CD14-positive monocyte (primary cell): ENCODE measurements around the gene CAMTA1. TPM values are rescaled to one million over a fixed set of nuclear protein-coding genes. Genes with fewer than 3 reads are reported as not detected.

Experiments used
- DNase-seq, 3 donors: peaks; one replicate each; pipeline ENCODE4 v3.0.0-alpha.2; 2011 to 2022
- H2AFZ ChIP-seq: 2 replicates; pipeline ENCODE4 v1.6.0; 2012; ENCODE audit warnings: mild to moderate bottlenecking, low read depth, low read length, inconsistent platforms; ENCODE audit not compliant: insufficient read depth, poor library complexity, severe bottlenecking
- H3K27ac ChIP-seq, 2 donors: 1 replicate in 1 of 2; 2 replicates in 1 of 2; pipeline ENCODE4 v1.5.1; 2012 to 2013; ENCODE audit warnings: low read length in 2 of 2, control low read depth in 1 of 2, inconsistent platforms in 1 of 2, low read depth in 1 of 2, mild to moderate bottlenecking in 1 of 2
- H3K27me3 ChIP-seq, 2 donors: one replicate each; pipeline versions ENCODE4 v1.6.0 to v1.6.1; 2011 to 2013; ENCODE audit warnings: low read length in 2 of 2; ENCODE audit not compliant: control insufficient read depth in 2 of 2, insufficient read depth in 2 of 2
- H3K36me3 ChIP-seq, 2 donors: replicated peaks in 1 of 2; 1 replicate in 1 of 2; 2 replicates in 1 of 2; pipeline versions ENCODE4 v1.5.1 to v1.6.1; 2012 to 2013; ENCODE audit warnings: low read length in 2 of 2, control low read depth in 1 of 2, inconsistent platforms in 1 of 2, mild to moderate bottlenecking in 1 of 2; ENCODE audit not compliant: insufficient read depth in 2 of 2, control insufficient read depth in 1 of 2
- H3K4me1 ChIP-seq, 2 donors: 1 replicate in 1 of 2; 2 replicates in 1 of 2; pipeline versions ENCODE4 v1.5.1 to v1.6.1; 2012 to 2013; ENCODE audit warnings: low read length in 2 of 2, control low read depth in 1 of 2, inconsistent platforms in 1 of 2, mild to moderate bottlenecking in 1 of 2, moderate library complexity in 1 of 2; ENCODE audit not compliant: insufficient read depth in 2 of 2, control insufficient read depth in 1 of 2
- H3K4me2 ChIP-seq: replicated peaks from 2 replicates; pipeline ENCODE3; 2012; ENCODE audit warnings: low read length, moderate library complexity, mild to moderate bottlenecking; ENCODE audit not compliant: poor library complexity, severe bottlenecking; ENCODE audit errors: extremely low read depth
- H3K4me3 ChIP-seq, 3 experiments: fragments of 200-600 bp in 1 of 3; sonication (generic) in 1 of 3; replicated peaks in 1 of 3; 1 replicate in 2 of 3; 2 replicates in 1 of 3; pipeline ENCODE4 v1.5.1; 2011 to 2013; ENCODE audit warnings: low read length in 3 of 3, mild to moderate bottlenecking in 3 of 3, control low read depth in 2 of 3, low read depth in 2 of 3, inconsistent platforms in 1 of 3, moderate library complexity in 1 of 3
- H3K79me2 ChIP-seq: 2 replicates; pipeline ENCODE4 v1.6.0; 2012; ENCODE audit warnings: mild to moderate bottlenecking, control low read depth, inconsistent platforms, low read length, moderate library complexity; ENCODE audit not compliant: insufficient read depth
- H3K9ac ChIP-seq: 2 replicates; pipeline ENCODE4 v1.6.0; 2017; ENCODE audit warnings: low read length, mild to moderate bottlenecking; ENCODE audit not compliant: insufficient read depth, poor library complexity, severe bottlenecking
- H3K9me3 ChIP-seq, 2 donors: replicated peaks in 1 of 2; 1 replicate in 1 of 2; 2 replicates in 1 of 2; pipeline versions ENCODE4 v1.5.1 to v1.6.1; 2012 to 2013; ENCODE audit warnings: low read length in 2 of 2, control low read depth in 1 of 2; ENCODE audit not compliant: control insufficient read depth in 1 of 2, insufficient read depth in 1 of 2
- H4K20me1 ChIP-seq: 2 replicates; pipeline ENCODE4 v1.6.0; 2012; ENCODE audit warnings: mild to moderate bottlenecking, low read length, control low read depth, moderate library complexity; ENCODE audit not compliant: insufficient read depth
- H3K27ac Mint-ChIP-seq, 7 donors: one replicate each; pipeline ENCODE4 v1.8.0; 2020; ENCODE audit warnings: mild to moderate bottlenecking in 7 of 7, mixed read lengths in 7 of 7, moderate library complexity in 6 of 7, inconsistent platforms in 2 of 7
- H3K27me3 Mint-ChIP-seq, 3 donors: one replicate each; pipeline ENCODE4 v1.8.0; 2021 to 2022; ENCODE audit warnings: low read depth in 3 of 3, mild to moderate bottlenecking in 3 of 3, mixed read lengths in 3 of 3, moderate library complexity in 3 of 3, inconsistent platforms in 1 of 3
- H3K36me3 Mint-ChIP-seq, 2 donors: one replicate each; pipeline ENCODE4 v1.8.0; 2020; ENCODE audit warnings: mixed read lengths in 2 of 2, inconsistent platforms in 1 of 2, mild to moderate bottlenecking in 1 of 2
- H3K4me1 Mint-ChIP-seq: one replicate; pipeline ENCODE4 v1.8.0; 2020; ENCODE audit warnings: mild to moderate bottlenecking, mixed read lengths
- H3K4me3 Mint-ChIP-seq, 2 donors: one replicate each; pipeline ENCODE4 v1.8.0; 2020; ENCODE audit warnings: mild to moderate bottlenecking in 2 of 2, mixed read lengths in 2 of 2, moderate library complexity in 1 of 2
- H3K9me3 Mint-ChIP-seq, 7 donors: one replicate each; pipeline ENCODE4 v1.8.0; 2020 to 2022; ENCODE audit warnings: mixed read lengths in 7 of 7, mild to moderate bottlenecking in 6 of 7, moderate library complexity in 6 of 7, inconsistent platforms in 2 of 7
- WGBS: methylation state at CpG from one replicate; pipeline ENCODE4 v1.1.5; 2013; ENCODE audit warnings: missing lambda C conversion rate; ENCODE audit not compliant: insufficient coverage; 5-methylcytosine and 5-hydroxymethylcytosine counted together
- intact Hi-C, 2 donors: fragments of 100-400 bp; cut with micrococcal nuclease; formaldehyde crosslinking; loops; one replicate each; pipeline versions ENCODE4 v1.15.0 to v1.15.1; 2023
- polyA plus RNA-seq, 3 donors: library from polyadenylated mRNA; depleted of rRNA in 1 of 3; unstranded in 2 of 3; stranded (reverse) in 1 of 3; fragments of 300-500 nt in 2 of 3; fragments of >200 nt in 1 of 3; fragmentation: Illumina TruSeq in 2 of 3; gene quantifications; 1 replicate in 2 of 3; 2 replicates in 1 of 3; pipeline ENCODE4 v1.2.3, GENCODE V29; 2012 to 2021
- TF ChIP-seq, protein P1 (sequence below): fragments of 200-600 bp; IDR thresholded peaks from one replicate; pipeline ENCODE4 v1.8.0; 2022; ENCODE audit warnings: antibody characterized with exemption, mild to moderate bottlenecking

Gene CAMTA1
- polyA plus RNA-seq, 3 donors = 52.0 to 89.6 (median 78.3) TPM

DNA sequence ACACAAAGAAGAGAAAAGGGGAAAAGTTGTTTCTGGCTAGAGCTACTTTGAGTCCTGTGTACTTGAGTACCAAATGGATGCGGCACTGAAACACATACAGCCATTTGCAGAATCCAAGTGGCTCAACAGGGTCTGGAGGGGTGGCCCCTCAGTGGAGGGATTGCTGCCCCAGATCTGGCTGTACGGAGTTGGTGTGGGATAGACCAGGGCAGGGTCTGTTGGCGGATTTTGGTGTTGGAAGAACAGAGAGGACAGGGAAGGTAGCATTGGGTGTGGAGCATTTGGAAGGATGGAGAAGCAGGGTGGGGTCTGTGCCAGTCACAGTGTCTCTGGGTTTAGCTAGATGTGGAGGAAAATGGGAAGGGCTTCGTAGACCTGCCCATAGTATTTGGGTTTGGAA is 220.5 kb downstream of the CAMTA1 start:
- no peak overlapping the region for H3K9ac ChIP-seq
- H3K4me3 ChIP-seq = no peak overlapping the region
- Mint-ChIP-seq H3K27me3 (peaks cover 0 to 4% (median 0%) of the 10 kb centered on the region in 3 donors), H3K27ac (no peak overlapping the region), H3K4me1 (no peaks in the 10 kb centered on the region), H3K4me3 (no peak overlapping the region), H3K9me3 (no peaks in the 10 kb centered on the region), H3K36me3 (no peaks in the 10 kb centered on the region)
- H3K27me3 ChIP-seq = no peaks in the 10 kb centered on the region
- H2AFZ ChIP-seq = no peak overlapping the region
- H3K4me2 ChIP-seq = no peak overlapping the region
- TF ChIP-seq, protein P1, sequence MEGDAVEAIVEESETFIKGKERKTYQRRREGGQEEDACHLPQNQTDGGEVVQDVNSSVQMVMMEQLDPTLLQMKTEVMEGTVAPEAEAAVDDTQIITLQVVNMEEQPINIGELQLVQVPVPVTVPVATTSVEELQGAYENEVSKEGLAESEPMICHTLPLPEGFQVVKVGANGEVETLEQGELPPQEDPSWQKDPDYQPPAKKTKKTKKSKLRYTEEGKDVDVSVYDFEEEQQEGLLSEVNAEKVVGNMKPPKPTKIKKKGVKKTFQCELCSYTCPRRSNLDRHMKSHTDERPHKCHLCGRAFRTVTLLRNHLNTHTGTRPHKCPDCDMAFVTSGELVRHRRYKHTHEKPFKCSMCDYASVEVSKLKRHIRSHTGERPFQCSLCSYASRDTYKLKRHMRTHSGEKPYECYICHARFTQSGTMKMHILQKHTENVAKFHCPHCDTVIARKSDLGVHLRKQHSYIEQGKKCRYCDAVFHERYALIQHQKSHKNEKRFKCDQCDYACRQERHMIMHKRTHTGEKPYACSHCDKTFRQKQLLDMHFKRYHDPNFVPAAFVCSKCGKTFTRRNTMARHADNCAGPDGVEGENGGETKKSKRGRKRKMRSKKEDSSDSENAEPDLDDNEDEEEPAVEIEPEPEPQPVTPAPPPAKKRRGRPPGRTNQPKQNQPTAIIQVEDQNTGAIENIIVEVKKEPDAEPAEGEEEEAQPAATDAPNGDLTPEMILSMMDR = no peak
- H3K79me2 ChIP-seq = no peaks in the 10 kb centered on the region
- H3K4me1 ChIP-seq = no peaks in the 10 kb centered on the region
- H3K27ac ChIP-seq = no peak overlapping the region
- H3K36me3 ChIP-seq = no peaks in the 10 kb centered on the region
- DNase-seq = no peak
- 94% methylated on average over 3 of the region's 4 CpGs for WGBS
- no peaks in the 10 kb centered on the region for H4K20me1 ChIP-seq
- H3K9me3 ChIP-seq = no peaks in the 10 kb centered on the region
- intact Hi-C loops = no loop called here

DNA sequence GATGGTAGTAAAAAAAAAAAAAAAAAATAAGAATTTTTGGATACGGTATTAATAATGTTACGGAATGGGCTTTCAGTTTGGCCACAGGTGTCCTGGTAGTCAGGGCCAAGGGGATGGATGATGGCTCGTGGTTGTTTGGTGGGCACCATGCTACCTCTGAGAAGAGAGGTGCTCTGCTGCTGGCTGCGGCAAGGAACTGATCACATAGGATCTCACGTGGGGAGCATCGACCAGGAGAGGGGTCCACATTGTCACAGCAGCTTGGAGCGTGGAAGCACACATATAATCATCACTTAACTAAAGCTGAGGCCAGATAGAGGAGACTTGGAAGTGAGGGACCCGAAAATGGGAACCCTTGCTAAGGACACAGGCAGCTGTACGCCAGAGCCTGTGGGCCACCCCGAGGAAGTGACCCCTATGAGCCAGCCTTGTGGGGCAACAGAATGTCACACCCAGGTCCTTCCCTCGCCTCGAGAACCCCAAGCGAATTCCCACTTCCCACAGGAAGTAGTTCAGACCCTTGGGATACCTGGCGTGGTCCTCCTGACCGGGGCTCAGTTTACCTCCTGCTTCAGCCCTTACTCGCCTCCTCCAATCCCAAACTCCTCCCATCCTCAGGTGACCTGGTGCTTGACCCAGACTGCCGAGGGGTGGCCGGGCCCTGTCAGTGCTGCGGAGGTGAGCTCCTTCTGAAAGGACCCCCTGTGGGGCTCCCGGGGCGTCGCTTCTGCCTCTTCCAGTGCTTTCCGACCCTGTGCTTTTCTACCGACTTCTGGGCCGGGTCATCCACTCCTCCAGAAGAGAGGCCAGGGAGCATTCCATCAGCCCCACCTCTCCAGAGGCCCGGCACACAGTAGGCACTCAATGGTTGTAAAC is 222.0 kb downstream of the CAMTA1 start:
- H3K27ac Mint-ChIP-seq = peak overlapping the region in 1 of 7 donors; percentile 58
- no peaks in the 10 kb centered on the region for H3K36me3 Mint-ChIP-seq
- Histone ChIP-seq H3K4me1 (no peaks in the 10 kb centered on the region), H3K27ac (no peak overlapping the region), H3K9me3 (no peaks in the 10 kb centered on the region), H3K36me3 (no peaks in the 10 kb centered on the region), H4K20me1 (no peaks in the 10 kb centered on the region), H3K4me2 (no peak overlapping the region), H3K27me3 (no peaks in the 10 kb centered on the region), H3K9ac (no peak overlapping the region), H3K79me2 (no peaks in the 10 kb centered on the region), H2AFZ (no peak overlapping the region), H3K4me3 (no peak overlapping the region)
- 96% methylated on average over 17 of the region's 26 CpGs for WGBS
- no peaks in the 10 kb centered on the region for H3K4me1 Mint-ChIP-seq
- intact Hi-C loops = no loop called here
- no peaks in the 10 kb centered on the region for H3K9me3 Mint-ChIP-seq
- TF ChIP-seq, protein P1 = no peak
- H3K4me3 Mint-ChIP-seq = no peak overlapping the region
- peaks cover 0 to 8% (median 0%) of the 10 kb centered on the region in 3 donors for H3K27me3 Mint-ChIP-seq
- no peak for DNase-seq
